Body of pancreas (tissue), 4 donors: Measurements from ENCODE around the gene THY1.

Source experiments
- CTCF ChIP-seq, 7 experiments: fragments of 450-650 bp in 4 of 7; fragments of 200-600 bp in 3 of 7; sonication (generic) in 3 of 7; IDR thresholded peaks; one replicate each; pipeline ENCODE4 v1.5.1; 2016 to 2019; ENCODE audit warnings: antibody characterized with exemption in 7 of 7
- POLR2A ChIP-seq, 3 donors: fragments of 450-650 bp; IDR thresholded peaks; one replicate each; pipeline ENCODE4 v1.6.1; 2016; ENCODE audit warnings: antibody characterized with exemption in 3 of 3, mild to moderate bottlenecking in 2 of 3

GRCh38 chr11:119388103-119388502 is 34.9 kb downstream of the THY1 start:
- no peak for TF ChIP-seq CTCF (IDR thresholded peaks at IDR 0.05)
- TF ChIP-seq POLR2A (IDR thresholded peaks at IDR 0.05), result no peak
